Loucy (cell line): ENCODE results near the gene RNF168.
"Not testable (repeated sequence)": the region's sequence is repeated elsewhere in the genome, so short reads cannot be mapped to it uniquely, and the experiment has no call there.

Source experiments
- H2AFZ ChIP-seq: fragments of 200-600 bp; sonication (generic); 2 replicates; pipeline ENCODE4 v1.6.0; 2016; ENCODE audit warnings: antibody characterized with exemption, mild to moderate bottlenecking, low read length, moderate library complexity
- H3F3A ChIP-seq: fragments of 200-600 bp; 2 replicates; pipeline ENCODE4 v1.6.0; 2016; ENCODE audit warnings: antibody characterized with exemption, low read depth, mild to moderate bottlenecking
- H3K27me3 ChIP-seq: fragments of 200-600 bp; sonication (generic); 2 replicates; pipeline ENCODE4 v1.6.1; 2014; ENCODE audit warnings: low read length, mild to moderate bottlenecking; ENCODE audit not compliant: insufficient read depth, poor library complexity, severe bottlenecking
- H3K36me3 ChIP-seq: fragments of 200-600 bp; sonication (generic); 2 replicates; pipeline ENCODE4 v1.6.1; 2016; ENCODE audit warnings: low read length; ENCODE audit not compliant: insufficient read depth
- H3K4me1 ChIP-seq: fragments of 200-600 bp; sonication (generic); 2 replicates; pipeline ENCODE4 v1.5.1; 2014; ENCODE audit warnings: low read length, mild to moderate bottlenecking; ENCODE audit not compliant: insufficient read depth, poor library complexity, severe bottlenecking
- H3K4me2 ChIP-seq: fragments of 200-600 bp; sonication (generic); 2 replicates; pipeline ENCODE4 v1.6.0; 2014; ENCODE audit warnings: antibody characterized with exemption, low read length, low read depth, mild to moderate bottlenecking; ENCODE audit not compliant: poor library complexity, severe bottlenecking
- H3K4me3 ChIP-seq: fragments of 200-600 bp; sonication (generic); 2 replicates; pipeline ENCODE4 v1.5.1; 2014; ENCODE audit warnings: low read length, mild to moderate bottlenecking, mixed read lengths; ENCODE audit not compliant: poor library complexity, severe bottlenecking
- H3K79me2 ChIP-seq: fragments of 200-600 bp; sonication (generic); 2 replicates; pipeline ENCODE4 v1.6.1; 2014; ENCODE audit warnings: low read length; ENCODE audit not compliant: insufficient read depth
- H3K9ac ChIP-seq: fragments of 200-600 bp; sonication (generic); 2 replicates; pipeline ENCODE4 v1.6.0; 2014; ENCODE audit warnings: mild to moderate bottlenecking, low read depth, low read length, moderate library complexity; ENCODE audit not compliant: poor library complexity, severe bottlenecking
- H3K9me2 ChIP-seq: fragments of 200-600 bp; sonication (generic); replicated peaks from 2 replicates; pipeline ENCODE4 v1.6.1; 2016; ENCODE audit warnings: low read depth, low read length, mixed read lengths
- H3K9me3 ChIP-seq: fragments of 200-600 bp; sonication (generic); 2 replicates; pipeline ENCODE4 v1.6.1; 2014; ENCODE audit warnings: mild to moderate bottlenecking, antibody characterized with exemption, low read length, low read depth; ENCODE audit not compliant: insufficient read depth
- H4K20me1 ChIP-seq: fragments of 200-600 bp; sonication (generic); 2 replicates; pipeline ENCODE4 v1.6.0; 2014; ENCODE audit warnings: antibody characterized with exemption, low read length, mild to moderate bottlenecking; ENCODE audit not compliant: insufficient read depth, poor library complexity, severe bottlenecking
- CTCF ChIP-seq: fragments of 200-600 bp; sonication (generic); conservative IDR thresholded peaks from 2 replicates; pipeline ENCODE4 v1.5.1; 2014; ENCODE audit warnings: mild to moderate bottlenecking, antibody characterized with exemption, low read length
- EZH2phosphoT487 ChIP-seq: fragments of 200-600 bp; IDR thresholded peaks from 2 replicates; pipeline ENCODE4 v1.6.1; 2018; ENCODE audit warnings: antibody characterized with exemption, mild to moderate bottlenecking, moderate library complexity, borderline replicate concordance

RNF168 gene

GRCh38 chr3:196477678-196478077 lies 25.9 kb downstream of the RNF168 start:
- no peak overlapping the region for H3K9ac ChIP-seq
- no peaks in the 10 kb centered on the region for H3K4me1 ChIP-seq
- H2AFZ ChIP-seq = no peak overlapping the region
- H3K9me3 ChIP-seq = no peaks in the 10 kb centered on the region
- no peaks in the 10 kb centered on the region for H3K27me3 ChIP-seq
- peaks cover 76% of the 10 kb centered on the region for H4K20me1 ChIP-seq
- peaks cover 91% of the 10 kb centered on the region for H3K36me3 ChIP-seq
- peaks cover 72% of the 10 kb centered on the region for H3K79me2 ChIP-seq
- H3K9me2 ChIP-seq = no peaks in the 10 kb centered on the region
- H3F3A ChIP-seq = peaks cover 24% of the 10 kb centered on the region
- TF ChIP-seq EZH2phosphoT487 (no peak), CTCF (no peak)
- H3K4me2 ChIP-seq = no peak overlapping the region
- H3K4me3 ChIP-seq = no peak overlapping the region

- Histone ChIP-seq H3K36me3 (peaks cover 93% of the 10 kb centered on the region), H4K20me1 (peaks cover 82% of the 10 kb centered on the region)
- TF ChIP-seq EZH2phosphoT487 = no peak
- TF ChIP-seq CTCF = no peak
Observed at GRCh38 chr3:196472286-196472685, 31.3 kb downstream of the RNF168 start.

GRCh38 chr3:196471551-196471950 lies 32.0 kb downstream of the RNF168 start:
- peaks cover 88% of the 10 kb centered on the region for H3K36me3 ChIP-seq

More at GRCh38 chr3:196472286-196472685, 31.3 kb downstream of the RNF168 start:
- H3K9me2 ChIP-seq = no peaks in the 10 kb centered on the region
- no peaks in the 10 kb centered on the region for H3K9me3 ChIP-seq
- no peaks in the 10 kb centered on the region for H3K27me3 ChIP-seq
- no peak overlapping the region for H3K4me3 ChIP-seq
- no peak overlapping the region for H3K4me2 ChIP-seq
- no peaks in the 10 kb centered on the region for H3K4me1 ChIP-seq
- peaks cover 11% of the 10 kb centered on the region for H3F3A ChIP-seq
- H3K79me2 ChIP-seq = peaks cover 70% of the 10 kb centered on the region
- H2AFZ ChIP-seq = no peak overlapping the region
- no peak overlapping the region for H3K9ac ChIP-seq

GRCh38 chr3:196470182-196470581 lies 33.4 kb downstream of the RNF168 start:
- Histone ChIP-seq H4K20me1 (peaks cover 81% of the 10 kb centered on the region), H3K79me2 (peaks cover 67% of the 10 kb centered on the region), H3K36me3 (peaks cover 79% of the 10 kb centered on the region)
- not testable (repeated sequence) for H3K27me3 ChIP-seq, H3K4me1 ChIP-seq, H3K9me3 ChIP-seq, H3F3A ChIP-seq, H3K9ac ChIP-seq, H3K9me2 ChIP-seq, H2AFZ ChIP-seq, H3K4me3 ChIP-seq, H3K4me2 ChIP-seq

More at GRCh38 chr3:196471551-196471950, 32.0 kb downstream of the RNF168 start:
- Histone ChIP-seq H3K9me3 (no peaks in the 10 kb centered on the region), H2AFZ (no peak overlapping the region), H4K20me1 (peaks cover 82% of the 10 kb centered on the region), H3K27me3 (no peaks in the 10 kb centered on the region), H3K79me2 (peaks cover 68% of the 10 kb centered on the region), H3K4me3 (no peak overlapping the region), H3K4me1 (no peaks in the 10 kb centered on the region), H3K9ac (no peak overlapping the region), H3K4me2 (no peak overlapping the region), H3K9me2 (no peaks in the 10 kb centered on the region), H3F3A (peaks cover 11% of the 10 kb centered on the region)
- TF ChIP-seq CTCF (no peak), EZH2phosphoT487 (no peak)
